RWPE2 (cell line): Measurements from ENCODE around the gene ZCCHC10.

Experiments
- ATAC-seq: fragments of 200-7000 bp; cut with Tn5 transposase; 3 replicates; pipeline ENCODE4 v1.9.1; 2021; ENCODE audit warnings: low read depth
- DNase-seq: peaks from one replicate; pipeline ENCODE4 v3.0.0-alpha.2; 2020; ENCODE audit warnings: low spot score
- H3K27ac ChIP-seq: fragments of 450-650 bp; 2 replicates; pipeline ENCODE4 v1.5.1; 2017; ENCODE audit warnings: mild to moderate bottlenecking; ENCODE audit not compliant: poor library complexity, severe bottlenecking
- H3K27me3 ChIP-seq: fragments of 250-450 bp; sonication (Bioruptor Pico); 2 replicates; pipeline ENCODE4 v1.5.1; 2021; ENCODE audit warnings: mild to moderate bottlenecking, moderate library complexity; ENCODE audit not compliant: insufficient read depth, poor library complexity, severe bottlenecking
- H3K36me3 ChIP-seq: fragments of 250-450 bp; sonication (Bioruptor Pico); 2 replicates; pipeline ENCODE4 v1.5.1; 2020; ENCODE audit warnings: low read depth, mild to moderate bottlenecking, moderate library complexity
- H3K4me1 ChIP-seq: fragments of 250-450 bp; sonication (Bioruptor Pico); 2 replicates; pipeline ENCODE4 v1.5.1; 2021; ENCODE audit warnings: mild to moderate bottlenecking, moderate library complexity; ENCODE audit not compliant: insufficient read depth, poor library complexity, severe bottlenecking
- H3K4me3 ChIP-seq: fragments of 250-450 bp; sonication (Bioruptor Pico); 2 replicates; pipeline ENCODE4 v1.5.1; 2021; ENCODE audit warnings: mild to moderate bottlenecking, moderate library complexity; ENCODE audit not compliant: severe bottlenecking
- H3K9me3 ChIP-seq: fragments of 250-450 bp; sonication (Bioruptor Pico); 2 replicates; pipeline ENCODE4 v1.5.1; 2021; ENCODE audit warnings: mild to moderate bottlenecking, moderate library complexity; ENCODE audit not compliant: severe bottlenecking
- TF ChIP-seq, protein P1 (sequence below): fragments of 450-650 bp; IDR thresholded peaks from one replicate; pipeline ENCODE4 v1.5.1; 2017; ENCODE audit warnings: mild to moderate bottlenecking, moderate library complexity; ENCODE audit not compliant: poor library complexity, severe bottlenecking

The ZCCHC10 gene

DNA sequence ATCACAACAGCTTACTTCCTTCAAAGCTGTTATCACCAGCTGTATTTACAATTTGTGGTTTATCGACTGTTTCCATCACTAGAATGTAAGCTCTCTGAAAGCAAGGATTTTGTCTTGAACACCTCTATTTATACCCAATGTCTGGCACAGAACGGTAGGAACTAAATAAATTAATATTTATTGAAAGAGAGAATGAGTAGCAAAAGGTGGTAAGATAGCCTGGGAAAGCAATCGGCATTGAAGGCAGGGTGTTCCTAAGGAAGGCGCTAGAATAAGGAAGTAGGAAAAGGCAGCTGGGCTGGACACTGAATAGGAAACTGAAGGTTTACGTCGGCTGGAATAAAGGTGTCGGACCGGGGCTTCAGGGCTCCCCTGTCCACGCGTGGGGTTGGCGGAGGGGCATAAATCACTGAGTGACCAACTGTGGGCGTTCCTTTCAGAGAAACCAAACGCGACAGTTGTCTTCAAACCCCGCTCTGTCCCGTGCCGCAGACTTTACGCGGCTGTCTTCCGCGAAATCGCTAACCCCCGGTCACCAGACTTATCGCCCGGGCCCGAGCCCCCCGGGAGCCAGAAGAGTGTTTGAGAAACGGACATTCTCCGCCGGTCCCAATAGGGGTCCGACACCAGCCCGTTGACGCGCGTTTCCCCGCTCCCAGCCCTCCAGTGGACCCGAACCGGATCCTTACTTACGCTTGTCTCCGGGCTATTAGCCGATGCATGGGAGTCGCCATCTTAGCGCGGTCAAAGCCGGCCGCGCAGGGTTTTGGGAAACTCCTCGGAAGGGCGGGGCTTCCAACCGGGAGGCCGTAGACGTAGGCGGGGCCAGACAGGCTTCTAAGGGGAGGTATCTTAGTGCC, at the start of gene ZCCHC10:
Gene ZCCHC10, minus strand, starts transcription at position 746 of the 860 bp plus-strand sequence. Its CDS starts 12 bp downstream, at position 734.
- ATAC-seq (peak; percentile 99), DNase-seq (peak; percentile 94)
- peak within 1 kb of the TSS; percentile 65 for H3K27ac ChIP-seq
- H3K9me3 ChIP-seq = no peaks in the 10 kb centered on the region
- no peaks in the 10 kb centered on the region for H3K4me1 ChIP-seq
- H3K27me3 ChIP-seq = no peaks in the 10 kb centered on the region
- peak within 1 kb of the TSS; percentile 73 for H3K4me3 ChIP-seq
- H3K36me3 ChIP-seq = peaks cover 29% of the 10 kb centered on the region
- TF ChIP-seq, protein P1, sequence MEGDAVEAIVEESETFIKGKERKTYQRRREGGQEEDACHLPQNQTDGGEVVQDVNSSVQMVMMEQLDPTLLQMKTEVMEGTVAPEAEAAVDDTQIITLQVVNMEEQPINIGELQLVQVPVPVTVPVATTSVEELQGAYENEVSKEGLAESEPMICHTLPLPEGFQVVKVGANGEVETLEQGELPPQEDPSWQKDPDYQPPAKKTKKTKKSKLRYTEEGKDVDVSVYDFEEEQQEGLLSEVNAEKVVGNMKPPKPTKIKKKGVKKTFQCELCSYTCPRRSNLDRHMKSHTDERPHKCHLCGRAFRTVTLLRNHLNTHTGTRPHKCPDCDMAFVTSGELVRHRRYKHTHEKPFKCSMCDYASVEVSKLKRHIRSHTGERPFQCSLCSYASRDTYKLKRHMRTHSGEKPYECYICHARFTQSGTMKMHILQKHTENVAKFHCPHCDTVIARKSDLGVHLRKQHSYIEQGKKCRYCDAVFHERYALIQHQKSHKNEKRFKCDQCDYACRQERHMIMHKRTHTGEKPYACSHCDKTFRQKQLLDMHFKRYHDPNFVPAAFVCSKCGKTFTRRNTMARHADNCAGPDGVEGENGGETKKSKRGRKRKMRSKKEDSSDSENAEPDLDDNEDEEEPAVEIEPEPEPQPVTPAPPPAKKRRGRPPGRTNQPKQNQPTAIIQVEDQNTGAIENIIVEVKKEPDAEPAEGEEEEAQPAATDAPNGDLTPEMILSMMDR = no peak

DNA sequence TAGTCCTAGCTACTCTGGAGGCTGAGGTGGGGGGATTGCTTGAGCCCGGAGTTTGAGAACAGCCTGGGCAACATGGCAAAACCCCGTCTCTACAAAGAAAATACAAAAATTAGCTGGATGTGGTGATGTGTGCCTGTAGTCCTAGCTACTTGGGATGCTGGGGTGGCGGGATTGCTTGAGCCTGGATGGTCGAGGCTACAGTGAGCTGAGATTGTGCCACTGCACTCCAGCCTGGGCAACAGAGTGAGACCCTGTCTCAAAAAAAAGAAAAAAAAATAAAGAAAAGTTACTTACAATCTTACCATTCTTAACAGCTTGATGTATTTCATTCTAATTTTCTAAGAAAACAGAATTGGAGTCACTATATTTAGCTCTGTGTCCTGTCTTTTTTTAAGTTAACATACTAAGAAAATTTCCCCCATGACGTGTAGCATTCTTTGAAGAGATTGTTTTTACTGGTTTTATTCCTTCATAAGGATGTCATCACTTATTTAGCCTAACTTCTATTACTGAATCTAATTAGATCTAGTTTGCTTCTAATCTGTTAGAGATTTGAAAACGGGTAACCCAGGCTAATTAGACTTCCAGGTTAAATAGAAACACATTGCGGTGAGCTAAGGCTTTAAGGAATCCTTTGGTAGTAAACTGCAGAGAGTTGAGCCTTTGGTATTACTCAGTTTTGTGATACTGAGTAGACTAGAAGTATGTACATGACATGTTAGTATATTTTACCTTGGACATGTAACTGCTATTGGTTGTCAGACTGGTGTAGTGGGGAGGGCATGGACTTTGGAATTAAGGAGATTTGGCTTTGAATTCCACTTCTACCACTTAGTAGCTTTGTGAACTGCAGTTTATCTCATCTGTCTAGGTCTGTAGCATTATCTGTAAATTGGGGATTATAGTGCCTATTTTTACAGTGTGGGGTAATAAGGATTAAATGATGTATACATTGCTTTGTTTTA, 49.5 kb upstream of the ZCCHC10 start:
- ATAC-seq (no peak), DNase-seq (no peak)
- H3K4me1 ChIP-seq = no peaks in the 10 kb centered on the region
- TF ChIP-seq, protein P1 = no peak
- H3K36me3 ChIP-seq = peaks cover 82% of the 10 kb centered on the region
- no peaks in the 10 kb centered on the region for H3K9me3 ChIP-seq
- no peak overlapping the region for H3K4me3 ChIP-seq
- no peaks in the 10 kb centered on the region for H3K27me3 ChIP-seq
- no peak overlapping the region for H3K27ac ChIP-seq

DNA sequence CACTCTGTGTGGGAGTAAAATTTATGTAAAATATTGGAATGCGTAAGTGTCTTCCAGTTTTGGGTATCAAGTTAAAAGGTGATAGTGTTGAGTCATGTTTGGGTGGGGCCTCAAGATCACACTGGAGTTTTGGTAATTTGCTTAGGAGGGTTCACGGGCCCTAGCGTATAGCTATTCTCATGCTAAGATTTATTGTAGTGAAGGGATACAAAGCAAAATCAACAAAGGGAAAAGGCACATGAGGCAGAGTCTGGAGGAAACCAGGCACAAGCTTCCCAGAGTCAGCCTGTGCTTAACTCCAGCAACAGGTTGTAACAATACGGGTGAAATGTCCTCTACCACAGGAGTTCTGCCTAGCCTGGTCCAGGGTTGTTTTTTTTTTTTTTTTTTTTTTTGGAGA, 45.7 kb upstream of the ZCCHC10 start:
- Histone ChIP-seq H3K27ac (no peak overlapping the region), H3K27me3 (no peaks in the 10 kb centered on the region), H3K4me1 (no peaks in the 10 kb centered on the region), H3K9me3 (no peaks in the 10 kb centered on the region), H3K4me3 (no peak overlapping the region), H3K36me3 (peaks cover 93% of the 10 kb centered on the region)
- ATAC-seq (no peak; the same call in 2 of the 3 replicates), DNase-seq (no peak)
- TF ChIP-seq, protein P1 = no peak

DNA sequence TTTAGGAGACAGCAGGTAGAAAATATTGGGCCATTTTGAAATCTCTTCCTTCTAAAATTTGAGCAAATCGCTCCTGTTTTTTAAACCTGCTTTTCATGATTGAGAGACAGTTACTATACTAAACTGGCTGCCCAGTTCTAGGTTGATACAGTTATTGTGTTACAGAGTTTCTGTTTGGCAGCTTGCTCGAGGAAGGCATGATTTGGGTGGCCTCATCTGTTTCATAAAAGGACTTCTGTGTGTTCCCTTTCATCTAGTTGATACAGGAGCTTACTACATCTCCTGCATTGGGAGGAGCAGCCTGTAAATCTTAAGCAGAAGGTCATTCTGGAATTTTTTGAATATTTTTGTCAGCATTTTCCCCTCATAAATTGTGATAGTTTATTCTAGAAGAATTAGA, 39.7 kb upstream of the ZCCHC10 start:
- no peak for ATAC-seq
- DNase-seq = no peak
- peaks cover 11% of the 10 kb centered on the region for H3K4me1 ChIP-seq
- no peak overlapping the region for H3K4me3 ChIP-seq
- H3K27ac ChIP-seq = no peak overlapping the region
- TF ChIP-seq, protein P1 = no peak
- no peaks in the 10 kb centered on the region for H3K27me3 ChIP-seq
- no peaks in the 10 kb centered on the region for H3K9me3 ChIP-seq
- peaks cover 66% of the 10 kb centered on the region for H3K36me3 ChIP-seq
